ENCODE data around the gene ANTKMT. TPM values are rescaled to one million over a fixed set of nuclear protein-coding genes. Genes with fewer than 3 reads are reported as not detected.

Gene ANTKMT
- total and polyA plus RNA-seq, 4 donors, result 13.1 to 33.0 (median 22.2) TPM

DNA sequence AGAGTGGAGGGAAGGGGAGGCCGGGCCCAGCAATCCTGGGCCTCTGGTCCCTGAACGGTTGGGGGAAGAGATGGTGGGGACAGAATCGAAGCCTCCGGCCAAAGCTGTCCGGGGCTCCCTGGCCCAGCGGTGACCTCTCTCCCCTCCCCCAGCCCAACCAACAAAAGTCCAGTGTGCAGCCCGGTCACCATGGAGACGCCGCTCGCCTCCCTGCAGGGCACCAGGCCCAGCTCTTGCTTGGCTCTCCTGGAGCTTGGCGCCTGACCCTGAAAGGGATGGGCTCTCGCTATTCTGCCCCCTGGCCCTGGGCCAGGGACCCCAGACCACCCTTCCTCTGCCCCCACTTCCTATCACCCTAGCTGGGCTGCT lies 4.8 kb upstream of the ANTKMT start:
- DNase-seq, result no peak
- no peak for ATAC-seq (ENCODE audit: low FRiP score)
- H3K4me1 ChIP-seq (ENCODE audit: control insufficient read depth in 1 of 2, insufficient read depth in 2 of 2, low read length in 2 of 2), result no peaks in the 10 kb centered on the region

GRCh38 chr16:716768-717325 lies 4.1 kb upstream of the ANTKMT start:
- H3K27me3 ChIP-seq (ENCODE audit: control insufficient read depth in 1 of 2, insufficient read depth in 2 of 2, low read length in 1 of 2), result no peaks in the 10 kb centered on the region
- DNase-seq (no peak), ATAC-seq (ENCODE audit: low FRiP score) (no peak)
- intact Hi-C loops (cut with DNase I), result loop anchor here in 1 of 2 donors (10.0 kb wide), 1 partner anchor 258 kb away; the partner anchor contains the start of gene LMF1
- no peaks in the 10 kb centered on the region for H3K9me3 ChIP-seq (ENCODE audit: control insufficient read depth, low read length)
- H3K36me3 ChIP-seq (ENCODE audit: control insufficient read depth in 1 of 2, insufficient read depth in 2 of 2, low read length in 1 of 2), result no peaks in the 10 kb centered on the region
- H3K4me3 ChIP-seq (ENCODE audit: low read length in 2 of 2), result no peak overlapping the region
- WGBS, 2 donors, result 93 to 94% methylated on average over 28 to 29 of the region's 29 CpGs
- no peaks in the 10 kb centered on the region for H3K4me1 ChIP-seq (ENCODE audit: control insufficient read depth in 1 of 2, insufficient read depth in 2 of 2, low read length in 2 of 2)
- H3K27ac ChIP-seq (ENCODE audit: low read depth in 1 of 2, low read length in 2 of 2), result no peak overlapping the region

More for the DNA sequence above, 4.8 kb upstream of the ANTKMT start:
- Histone ChIP-seq H3K27ac (ENCODE audit: low read depth in 1 of 2, low read length in 2 of 2) (no peak overlapping the region), H3K4me3 (ENCODE audit: low read length in 2 of 2) (no peak overlapping the region), H3K36me3 (ENCODE audit: control insufficient read depth in 1 of 2, insufficient read depth in 2 of 2, low read length in 1 of 2) (no peaks in the 10 kb centered on the region), H3K27me3 (ENCODE audit: control insufficient read depth in 1 of 2, insufficient read depth in 2 of 2, low read length in 1 of 2) (no peaks in the 10 kb centered on the region), H3K9me3 (ENCODE audit: control insufficient read depth, low read length) (no peaks in the 10 kb centered on the region)
- intact Hi-C loops (cut with DNase I), result loop anchor here in 1 of 2 donors (10.0 kb wide), 1 partner anchor 259 kb away; the partner anchor contains the start of gene LMF1
- 8 to 13% methylated on average over 12 of the region's 12 CpGs for WGBS, 2 donors

DNA sequence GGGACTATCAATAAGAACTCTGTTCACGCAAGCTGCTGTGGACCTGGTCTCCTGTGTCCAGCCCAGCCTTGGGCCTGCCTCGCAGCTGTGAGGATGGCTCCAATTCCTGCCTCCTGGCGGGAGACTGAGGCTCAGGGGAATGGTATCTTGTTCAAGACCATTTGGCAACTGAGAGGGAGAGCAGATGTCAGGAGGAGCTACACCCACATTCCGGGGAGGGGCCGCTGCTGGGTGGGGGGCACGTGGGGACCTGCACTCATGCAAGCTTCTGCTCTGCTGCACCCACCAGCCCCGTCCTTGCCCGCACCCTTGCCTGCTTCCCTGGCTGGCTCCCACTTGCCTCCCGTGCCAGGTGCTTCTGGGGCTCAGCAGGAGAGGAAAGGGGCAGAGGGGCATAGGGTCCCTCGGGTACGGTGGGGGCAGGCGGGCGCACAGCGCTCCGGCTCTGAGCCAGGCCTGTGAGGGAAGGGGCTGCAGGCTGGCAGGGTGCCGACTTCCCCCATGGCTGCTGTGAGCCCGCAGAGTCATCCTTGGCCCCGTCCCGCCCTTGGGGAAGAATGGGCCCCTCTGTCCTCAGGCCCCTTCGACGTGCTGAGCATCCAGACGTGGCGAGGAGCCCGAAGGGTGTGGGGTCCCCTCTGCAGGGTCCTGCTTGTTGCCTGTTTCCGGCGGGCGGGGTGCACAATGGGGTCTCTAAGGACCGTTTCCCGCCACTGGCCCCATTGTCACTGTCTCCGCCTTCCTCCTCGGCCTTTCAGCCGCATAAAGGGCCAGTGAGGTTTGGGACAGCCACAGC lies 3.3 kb upstream of the ANTKMT start:
- DNase-seq, result no peak
- H3K27ac ChIP-seq (ENCODE audit: low read depth in 1 of 2, low read length in 2 of 2), result no peak overlapping the region
- H3K36me3 ChIP-seq (ENCODE audit: control insufficient read depth in 1 of 2, insufficient read depth in 2 of 2, low read length in 1 of 2), result no peaks in the 10 kb centered on the region
- H3K27me3 ChIP-seq (ENCODE audit: control insufficient read depth in 1 of 2, insufficient read depth in 2 of 2, low read length in 1 of 2), result no peaks in the 10 kb centered on the region
- no peaks in the 10 kb centered on the region for H3K4me1 ChIP-seq (ENCODE audit: control insufficient read depth in 1 of 2, insufficient read depth in 2 of 2, low read length in 2 of 2)
- WGBS, 2 donors, result 87% methylated on average over 27 to 32 of the region's 32 CpGs
- no peak for ATAC-seq (ENCODE audit: low FRiP score)
- H3K4me3 ChIP-seq (ENCODE audit: low read length in 2 of 2), result no peak overlapping the region
- no peaks in the 10 kb centered on the region for H3K9me3 ChIP-seq (ENCODE audit: control insufficient read depth, low read length)
- intact Hi-C loops (cut with DNase I), result loop anchor here in 1 of 2 donors (10.0 kb wide), 1 partner anchor 257 kb away; the partner anchor contains the start of gene LMF1

GRCh38 chr16:718389-718788 lies 2.6 kb upstream of the ANTKMT start:
- H3K36me3 ChIP-seq (ENCODE audit: control insufficient read depth in 1 of 2, insufficient read depth in 2 of 2, low read length in 1 of 2), result no peaks in the 10 kb centered on the region
- WGBS, 2 donors, result 94 to 97% methylated on average over 9 of the region's 9 CpGs
- intact Hi-C loops (cut with DNase I), result loop anchor here in 1 of 2 donors (10.0 kb wide), 1 partner anchor 256 kb away; the partner anchor contains the start of gene LMF1
- no peaks in the 10 kb centered on the region for H3K4me1 ChIP-seq (ENCODE audit: control insufficient read depth in 1 of 2, insufficient read depth in 2 of 2, low read length in 2 of 2)
- H3K27ac ChIP-seq (ENCODE audit: low read depth in 1 of 2, low read length in 2 of 2), result no peak overlapping the region
- ATAC-seq (ENCODE audit: low FRiP score) (no peak), DNase-seq (no peak)
- H3K4me3 ChIP-seq (ENCODE audit: low read length in 2 of 2), result no peak overlapping the region
- H3K9me3 ChIP-seq (ENCODE audit: control insufficient read depth, low read length), result no peaks in the 10 kb centered on the region
- H3K27me3 ChIP-seq (ENCODE audit: control insufficient read depth in 1 of 2, insufficient read depth in 2 of 2, low read length in 1 of 2), result no peaks in the 10 kb centered on the region

DNA sequence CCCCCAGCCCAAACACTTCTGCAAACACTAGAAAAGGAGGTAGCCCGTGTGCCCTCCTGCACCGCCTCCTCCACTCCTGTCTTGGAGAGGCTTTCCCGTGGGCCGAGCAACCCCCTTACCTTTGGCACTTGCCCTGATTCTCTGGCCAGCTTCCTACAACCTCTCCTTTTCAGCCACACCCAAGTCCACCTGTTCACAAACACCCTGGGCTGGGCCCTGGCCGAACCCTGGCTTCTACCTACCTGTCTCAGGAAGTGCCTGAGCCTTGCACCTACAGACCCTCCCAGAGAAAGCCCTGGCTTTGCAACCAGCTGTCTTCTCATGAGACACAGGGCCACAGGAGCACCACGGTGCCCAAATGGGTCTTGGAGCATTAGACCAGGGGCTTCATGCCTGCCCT lies 2.0 kb upstream of the ANTKMT start:
- ATAC-seq (ENCODE audit: low FRiP score), result no peak
- Histone ChIP-seq H3K27ac (ENCODE audit: low read depth in 1 of 2, low read length in 2 of 2) (no peak overlapping the region), H3K4me1 (ENCODE audit: control insufficient read depth in 1 of 2, insufficient read depth in 2 of 2, low read length in 2 of 2) (no peaks in the 10 kb centered on the region), H3K4me3 (ENCODE audit: low read length in 2 of 2) (no peak overlapping the region), H3K9me3 (ENCODE audit: control insufficient read depth, low read length) (no peaks in the 10 kb centered on the region), H3K27me3 (ENCODE audit: control insufficient read depth in 1 of 2, insufficient read depth in 2 of 2, low read length in 1 of 2) (no peaks in the 10 kb centered on the region), H3K36me3 (ENCODE audit: control insufficient read depth in 1 of 2, insufficient read depth in 2 of 2, low read length in 1 of 2) (no peaks in the 10 kb centered on the region)
- WGBS, 2 donors, result 84 to 95% methylated on average over 6 of the region's 6 CpGs
- intact Hi-C loops (cut with DNase I), result loop anchor here in 1 of 2 donors (10.0 kb wide), 1 partner anchor 256 kb away; the partner anchor contains the start of gene LMF1
- DNase-seq, result no peak

DNA sequence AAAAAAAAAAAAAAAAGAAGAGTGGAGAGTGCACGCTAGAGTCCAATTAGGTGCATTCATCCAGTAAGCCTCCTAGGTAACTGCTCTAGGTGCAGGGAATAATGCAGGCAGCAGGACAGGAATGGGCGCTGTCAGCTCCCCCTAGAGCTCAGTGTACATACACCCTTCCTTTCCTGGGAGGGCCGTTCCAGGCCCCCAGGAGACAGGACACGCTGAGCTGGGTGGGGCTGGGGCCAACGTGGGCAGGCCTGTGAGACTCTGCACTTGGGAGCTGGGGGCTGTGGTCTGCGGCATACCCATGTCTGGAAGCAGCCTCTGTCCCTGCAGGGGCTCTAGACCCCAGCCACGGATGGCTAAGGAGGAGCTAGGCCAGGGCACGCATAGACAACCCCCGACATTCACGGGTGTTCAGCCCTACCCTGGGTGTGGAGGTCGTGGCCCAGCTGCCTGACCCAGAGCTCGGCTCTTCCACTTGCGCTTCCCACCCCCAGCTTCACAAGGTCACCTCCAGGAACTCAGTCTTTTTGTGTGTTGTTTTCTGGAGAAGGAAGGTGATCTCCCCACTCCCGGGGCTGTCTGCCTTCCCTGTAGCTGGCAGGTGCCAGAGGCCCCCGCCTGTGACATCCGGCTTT lies 1.0 kb upstream of the ANTKMT start:
- DNase-seq, result no peak
- ATAC-seq (ENCODE audit: low FRiP score), result no peak
- Histone ChIP-seq H3K4me3 (ENCODE audit: low read length in 2 of 2) (no peak overlapping the region), H3K9me3 (ENCODE audit: control insufficient read depth, low read length) (no peaks in the 10 kb centered on the region), H3K27me3 (ENCODE audit: control insufficient read depth in 1 of 2, insufficient read depth in 2 of 2, low read length in 1 of 2) (no peaks in the 10 kb centered on the region), H3K27ac (ENCODE audit: low read depth in 1 of 2, low read length in 2 of 2) (no peak overlapping the region), H3K4me1 (ENCODE audit: control insufficient read depth in 1 of 2, insufficient read depth in 2 of 2, low read length in 2 of 2) (no peaks in the 10 kb centered on the region), H3K36me3 (ENCODE audit: control insufficient read depth in 1 of 2, insufficient read depth in 2 of 2, low read length in 1 of 2) (no peaks in the 10 kb centered on the region)
- 16 to 21% methylated on average over 16 of the region's 16 CpGs for WGBS, 2 donors
- intact Hi-C loops (cut with DNase I), result loop anchor here in 1 of 2 donors (2.0 to 10.0 kb wide), 2 partner anchors 21 to 255 kb away; partner anchors contain the start of genes CIAO3 and LMF1

- Histone ChIP-seq H3K4me1 (ENCODE audit: control insufficient read depth in 1 of 2, insufficient read depth in 2 of 2, low read length in 2 of 2) (no peaks in the 10 kb centered on the region), H3K27ac (ENCODE audit: low read depth in 1 of 2, low read length in 2 of 2) (peak overlapping the region in 1 of 2 donors; percentile 48), H3K36me3 (ENCODE audit: control insufficient read depth in 1 of 2, insufficient read depth in 2 of 2, low read length in 1 of 2) (no peaks in the 10 kb centered on the region), H3K9me3 (ENCODE audit: control insufficient read depth, low read length) (no peaks in the 10 kb centered on the region), H3K4me3 (ENCODE audit: low read length in 2 of 2) (peak overlapping the region; percentile 60 to 68), H3K27me3 (ENCODE audit: control insufficient read depth in 1 of 2, insufficient read depth in 2 of 2, low read length in 1 of 2) (no peaks in the 10 kb centered on the region)
- peak; percentile 2 for ATAC-seq (ENCODE audit: low FRiP score)
- DNase-seq, result no peak
- intact Hi-C loops (cut with DNase I), result loop anchor here in 1 of 2 donors (2.0 kb wide), 1 partner anchor 20 kb away; the partner anchor contains the start of gene CIAO3
- WGBS, 2 donors, result 0% methylated on average over 38 of the region's 38 CpGs
Measured at GRCh38 chr16:720447-720989, 428 bp upstream of the ANTKMT start.

DNA sequence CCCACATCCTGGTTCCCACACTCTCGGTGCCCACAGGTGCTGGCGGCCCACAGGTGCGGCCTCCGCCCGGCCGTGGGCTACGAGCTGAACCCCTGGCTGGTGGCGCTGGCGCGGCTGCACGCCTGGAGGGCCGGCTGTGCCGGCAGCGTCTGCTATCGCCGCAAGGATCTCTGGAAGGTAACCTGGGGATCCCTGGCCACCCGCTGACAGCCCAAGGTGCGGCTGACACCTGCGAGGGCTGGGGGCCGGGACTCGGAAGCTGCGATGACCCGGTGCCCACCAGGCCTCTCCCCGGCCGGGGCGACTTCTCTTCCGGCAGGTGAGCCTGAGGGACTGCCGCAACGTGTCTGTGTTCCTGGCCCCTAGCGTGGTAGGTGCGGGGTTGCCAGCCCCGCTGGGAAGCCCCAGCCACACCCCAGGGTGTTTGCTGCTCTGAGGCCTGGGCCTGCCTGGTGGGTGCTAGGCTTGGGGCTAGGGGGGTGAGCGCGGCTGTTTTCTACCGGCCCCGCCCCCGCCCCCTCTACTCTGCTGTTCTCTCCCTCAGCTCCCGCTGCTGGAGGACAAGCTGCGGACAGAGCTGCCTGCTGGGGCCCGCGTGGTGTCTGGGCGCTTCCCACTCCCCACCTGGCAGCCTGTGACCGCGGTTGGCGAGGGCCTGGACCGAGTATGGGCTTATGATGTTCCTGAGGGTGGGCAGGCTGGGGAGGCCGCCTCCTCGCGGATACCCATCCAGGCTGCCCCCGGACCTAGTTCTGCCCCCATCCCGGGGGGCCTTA lies 1.0 kb downstream of the ANTKMT start:
- 88 to 89% methylated on average over 50 to 51 of the region's 51 CpGs for WGBS, 2 donors
- ATAC-seq (ENCODE audit: low FRiP score) (no peak), DNase-seq (no peak)
- no peaks in the 10 kb centered on the region for H3K9me3 ChIP-seq (ENCODE audit: control insufficient read depth, low read length)
- no peaks in the 10 kb centered on the region for H3K36me3 ChIP-seq (ENCODE audit: control insufficient read depth in 1 of 2, insufficient read depth in 2 of 2, low read length in 1 of 2)
- no peak overlapping the region for H3K27ac ChIP-seq (ENCODE audit: low read depth in 1 of 2, low read length in 2 of 2)
- no peaks in the 10 kb centered on the region for H3K27me3 ChIP-seq (ENCODE audit: control insufficient read depth in 1 of 2, insufficient read depth in 2 of 2, low read length in 1 of 2)
- H3K4me3 ChIP-seq (ENCODE audit: low read length in 2 of 2), result no peak overlapping the region
- H3K4me1 ChIP-seq (ENCODE audit: control insufficient read depth in 1 of 2, insufficient read depth in 2 of 2, low read length in 2 of 2), result no peaks in the 10 kb centered on the region
- intact Hi-C loops (cut with DNase I), result loop anchor here in 1 of 2 donors (2.0 kb wide), 1 partner anchor 19 kb away; the partner anchor contains the start of gene CIAO3
